Measurements from ENCODE around the gene IGBP1.

The IGBP1 gene

DNA sequence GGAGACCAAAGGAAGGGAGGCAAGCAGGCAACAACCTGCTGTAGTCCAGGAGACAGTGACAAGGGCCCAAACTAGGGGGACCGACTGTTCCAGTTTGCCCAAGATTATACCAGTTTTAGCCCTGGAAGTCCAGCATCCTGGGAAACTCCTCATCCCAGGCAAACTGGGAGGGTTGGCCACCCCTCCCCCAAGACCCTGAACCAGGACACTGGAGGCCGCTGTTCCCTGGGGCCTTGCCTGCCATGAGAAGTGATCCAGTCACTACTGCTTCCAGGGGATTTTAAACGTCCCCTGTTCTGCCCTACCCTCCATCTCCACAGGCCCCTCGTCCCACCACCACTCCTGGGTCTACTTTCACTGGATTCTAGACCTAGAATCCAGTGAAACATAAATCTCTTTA, 39.7 kb downstream of the IGBP1 start:
- ATAC-seq = no peak
- TF ChIP-seq, protein P1, sequence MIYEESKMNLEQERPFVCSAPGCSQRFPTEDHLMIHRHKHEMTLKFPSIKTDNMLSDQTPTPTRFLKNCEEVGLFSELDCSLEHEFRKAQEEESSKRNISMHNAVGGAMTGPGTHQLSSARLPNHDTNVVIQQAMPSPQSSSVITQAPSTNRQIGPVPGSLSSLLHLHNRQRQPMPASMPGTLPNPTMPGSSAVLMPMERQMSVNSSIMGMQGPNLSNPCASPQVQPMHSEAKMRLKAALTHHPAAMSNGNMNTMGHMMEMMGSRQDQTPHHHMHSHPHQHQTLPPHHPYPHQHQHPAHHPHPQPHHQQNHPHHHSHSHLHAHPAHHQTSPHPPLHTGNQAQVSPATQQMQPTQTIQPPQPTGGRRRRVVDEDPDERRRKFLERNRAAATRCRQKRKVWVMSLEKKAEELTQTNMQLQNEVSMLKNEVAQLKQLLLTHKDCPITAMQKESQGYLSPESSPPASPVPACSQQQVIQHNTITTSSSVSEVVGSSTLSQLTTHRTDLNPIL (CRISPR knock-in tag; IDR thresholded peaks at IDR 0.05; ENCODE audit: low read depth) = no peak
- TF ChIP-seq TCF4 (CRISPR knock-in tag; IDR thresholded peaks at IDR 0.05; ENCODE audit: borderline replicate concordance) (no peak), PPARA (CRISPR knock-in tag; IDR thresholded peaks at IDR 0.05; ENCODE audit: borderline replicate concordance) (no peak), TOX (CRISPR knock-in tag; IDR thresholded peaks at IDR 0.05; ENCODE audit: borderline replicate concordance) (no peak), GLIS3 (CRISPR knock-in tag; IDR thresholded peaks at IDR 0.05) (no peak), ESRRG (CRISPR knock-in tag; IDR thresholded peaks at IDR 0.05) (no peak), RARB (CRISPR knock-in tag; IDR thresholded peaks at IDR 0.05) (no peak), CSDC2 (CRISPR knock-in tag; IDR thresholded peaks at IDR 0.05) (no peak), ZFP30 (CRISPR knock-in tag; IDR thresholded peaks at IDR 0.05) (no peak), ZFP3 (CRISPR knock-in tag; IDR thresholded peaks at IDR 0.05) (no peak), ZNF70 (CRISPR knock-in tag; IDR thresholded peaks at IDR 0.05) (no peak), BACH2 (CRISPR knock-in tag; IDR thresholded peaks at IDR 0.05; ENCODE audit: borderline replicate concordance) (no peak), ZC3H10 (CRISPR knock-in tag; IDR thresholded peaks at IDR 0.05) (no peak), ZNF565 (CRISPR knock-in tag; conservative IDR thresholded peaks at IDR 0.05; ENCODE audit: low read depth) (no peak), ZNF8 (CRISPR knock-in tag; IDR thresholded peaks at IDR 0.05) (no peak), ISL1 (CRISPR knock-in tag; IDR thresholded peaks at IDR 0.05) (no peak)
- TF ChIP-seq, protein P2, sequence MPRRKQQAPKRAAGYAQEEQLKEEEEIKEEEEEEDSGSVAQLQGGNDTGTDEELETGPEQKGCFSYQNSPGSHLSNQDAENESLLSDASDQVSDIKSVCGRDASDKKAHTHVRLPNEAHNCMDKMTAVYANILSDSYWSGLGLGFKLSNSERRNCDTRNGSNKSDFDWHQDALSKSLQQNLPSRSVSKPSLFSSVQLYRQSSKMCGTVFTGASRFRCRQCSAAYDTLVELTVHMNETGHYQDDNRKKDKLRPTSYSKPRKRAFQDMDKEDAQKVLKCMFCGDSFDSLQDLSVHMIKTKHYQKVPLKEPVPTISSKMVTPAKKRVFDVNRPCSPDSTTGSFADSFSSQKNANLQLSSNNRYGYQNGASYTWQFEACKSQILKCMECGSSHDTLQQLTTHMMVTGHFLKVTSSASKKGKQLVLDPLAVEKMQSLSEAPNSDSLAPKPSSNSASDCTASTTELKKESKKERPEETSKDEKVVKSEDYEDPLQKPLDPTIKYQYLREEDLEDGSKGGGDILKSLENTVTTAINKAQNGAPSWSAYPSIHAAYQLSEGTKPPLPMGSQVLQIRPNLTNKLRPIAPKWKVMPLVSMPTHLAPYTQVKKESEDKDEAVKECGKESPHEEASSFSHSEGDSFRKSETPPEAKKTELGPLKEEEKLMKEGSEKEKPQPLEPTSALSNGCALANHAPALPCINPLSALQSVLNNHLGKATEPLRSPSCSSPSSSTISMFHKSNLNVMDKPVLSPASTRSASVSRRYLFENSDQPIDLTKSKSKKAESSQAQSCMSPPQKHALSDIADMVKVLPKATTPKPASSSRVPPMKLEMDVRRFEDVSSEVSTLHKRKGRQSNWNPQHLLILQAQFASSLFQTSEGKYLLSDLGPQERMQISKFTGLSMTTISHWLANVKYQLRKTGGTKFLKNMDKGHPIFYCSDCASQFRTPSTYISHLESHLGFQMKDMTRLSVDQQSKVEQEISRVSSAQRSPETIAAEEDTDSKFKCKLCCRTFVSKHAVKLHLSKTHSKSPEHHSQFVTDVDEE (CRISPR knock-in tag; IDR thresholded peaks at IDR 0.05) = no peak
- TF ChIP-seq, protein P3, sequence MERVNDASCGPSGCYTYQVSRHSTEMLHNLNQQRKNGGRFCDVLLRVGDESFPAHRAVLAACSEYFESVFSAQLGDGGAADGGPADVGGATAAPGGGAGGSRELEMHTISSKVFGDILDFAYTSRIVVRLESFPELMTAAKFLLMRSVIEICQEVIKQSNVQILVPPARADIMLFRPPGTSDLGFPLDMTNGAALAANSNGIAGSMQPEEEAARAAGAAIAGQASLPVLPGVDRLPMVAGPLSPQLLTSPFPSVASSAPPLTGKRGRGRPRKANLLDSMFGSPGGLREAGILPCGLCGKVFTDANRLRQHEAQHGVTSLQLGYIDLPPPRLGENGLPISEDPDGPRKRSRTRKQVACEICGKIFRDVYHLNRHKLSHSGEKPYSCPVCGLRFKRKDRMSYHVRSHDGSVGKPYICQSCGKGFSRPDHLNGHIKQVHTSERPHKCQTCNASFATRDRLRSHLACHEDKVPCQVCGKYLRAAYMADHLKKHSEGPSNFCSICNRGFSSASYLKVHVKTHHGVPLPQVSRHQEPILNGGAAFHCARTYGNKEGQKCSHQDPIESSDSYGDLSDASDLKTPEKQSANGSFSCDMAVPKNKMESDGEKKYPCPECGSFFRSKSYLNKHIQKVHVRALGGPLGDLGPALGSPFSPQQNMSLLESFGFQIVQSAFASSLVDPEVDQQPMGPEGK (CRISPR knock-in tag; IDR thresholded peaks at IDR 0.05; ENCODE audit: borderline replicate concordance) = no peak
- TF ChIP-seq, protein P4, sequence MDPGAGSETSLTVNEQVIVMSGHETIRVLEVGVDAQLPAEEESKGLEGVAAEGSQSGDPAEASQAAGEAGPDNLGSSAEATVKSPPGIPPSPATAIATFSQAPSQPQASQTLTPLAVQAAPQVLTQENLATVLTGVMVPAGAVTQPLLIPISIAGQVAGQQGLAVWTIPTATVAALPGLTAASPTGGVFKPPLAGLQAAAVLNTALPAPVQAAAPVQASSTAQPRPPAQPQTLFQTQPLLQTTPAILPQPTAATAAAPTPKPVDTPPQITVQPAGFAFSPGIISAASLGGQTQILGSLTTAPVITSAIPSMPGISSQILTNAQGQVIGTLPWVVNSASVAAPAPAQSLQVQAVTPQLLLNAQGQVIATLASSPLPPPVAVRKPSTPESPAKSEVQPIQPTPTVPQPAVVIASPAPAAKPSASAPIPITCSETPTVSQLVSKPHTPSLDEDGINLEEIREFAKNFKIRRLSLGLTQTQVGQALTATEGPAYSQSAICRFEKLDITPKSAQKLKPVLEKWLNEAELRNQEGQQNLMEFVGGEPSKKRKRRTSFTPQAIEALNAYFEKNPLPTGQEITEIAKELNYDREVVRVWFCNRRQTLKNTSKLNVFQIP (CRISPR knock-in tag; IDR thresholded peaks at IDR 0.05; ENCODE audit: borderline replicate concordance, low read depth) = no peak
- TF ChIP-seq, protein P5, sequence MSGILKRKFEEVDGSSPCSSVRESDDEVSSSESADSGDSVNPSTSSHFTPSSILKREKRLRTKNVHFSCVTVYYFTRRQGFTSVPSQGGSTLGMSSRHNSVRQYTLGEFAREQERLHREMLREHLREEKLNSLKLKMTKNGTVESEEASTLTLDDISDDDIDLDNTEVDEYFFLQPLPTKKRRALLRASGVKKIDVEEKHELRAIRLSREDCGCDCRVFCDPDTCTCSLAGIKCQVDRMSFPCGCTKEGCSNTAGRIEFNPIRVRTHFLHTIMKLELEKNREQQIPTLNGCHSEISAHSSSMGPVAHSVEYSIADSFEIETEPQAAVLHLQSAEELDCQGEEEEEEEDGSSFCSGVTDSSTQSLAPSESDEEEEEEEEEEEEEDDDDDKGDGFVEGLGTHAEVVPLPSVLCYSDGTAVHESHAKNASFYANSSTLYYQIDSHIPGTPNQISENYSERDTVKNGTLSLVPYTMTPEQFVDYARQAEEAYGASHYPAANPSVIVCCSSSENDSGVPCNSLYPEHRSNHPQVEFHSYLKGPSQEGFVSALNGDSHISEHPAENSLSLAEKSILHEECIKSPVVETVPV (CRISPR knock-in tag; IDR thresholded peaks at IDR 0.05) = no peak

DNA sequence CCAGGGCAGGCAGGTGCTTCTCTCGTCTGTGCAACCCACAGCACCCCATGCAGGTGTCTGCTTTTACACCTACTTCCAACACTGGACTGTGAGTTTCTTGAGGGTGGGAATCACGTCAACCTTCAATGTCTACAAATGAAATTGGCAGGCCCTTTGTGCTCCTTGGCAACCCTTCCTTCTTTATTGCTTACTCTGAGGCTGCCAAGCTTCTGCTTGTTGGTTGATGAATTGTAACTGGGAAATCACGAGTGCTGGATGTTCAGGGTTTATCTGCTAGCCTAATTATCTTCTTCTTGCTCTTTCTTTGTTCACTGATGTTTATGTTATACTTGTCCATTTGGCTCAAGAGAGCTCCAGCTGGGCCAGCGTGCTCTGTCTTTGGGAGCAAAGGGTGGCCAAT, 41.5 kb downstream of the IGBP1 start:
- ATAC-seq = no peak; the same call in 2 of the 3 replicates
- no peak for TF ChIP-seq ISL1 (CRISPR knock-in tag; IDR thresholded peaks at IDR 0.05)
- TF ChIP-seq OSR1 (CRISPR knock-in tag; IDR thresholded peaks at IDR 0.05) = no peak
- TF ChIP-seq ZFP30 (CRISPR knock-in tag; IDR thresholded peaks at IDR 0.05) = no peak
- TF ChIP-seq TOX (CRISPR knock-in tag; IDR thresholded peaks at IDR 0.05; ENCODE audit: borderline replicate concordance) = no peak
- TF ChIP-seq, protein P3 (CRISPR knock-in tag; IDR thresholded peaks at IDR 0.05; ENCODE audit: borderline replicate concordance) = no peak
- no peak for TF ChIP-seq RARB (CRISPR knock-in tag; IDR thresholded peaks at IDR 0.05)
- TF ChIP-seq, protein P2 (CRISPR knock-in tag; IDR thresholded peaks at IDR 0.05) = no peak
- TF ChIP-seq ESRRG (CRISPR knock-in tag; IDR thresholded peaks at IDR 0.05) = no peak
- TF ChIP-seq ZFP3 (CRISPR knock-in tag; IDR thresholded peaks at IDR 0.05) = no peak
- TF ChIP-seq PPARA (CRISPR knock-in tag; IDR thresholded peaks at IDR 0.05; ENCODE audit: borderline replicate concordance) = no peak
- TF ChIP-seq, protein P4 (CRISPR knock-in tag; IDR thresholded peaks at IDR 0.05; ENCODE audit: borderline replicate concordance, low read depth) = no peak
- no peak for TF ChIP-seq BACH2 (CRISPR knock-in tag; IDR thresholded peaks at IDR 0.05; ENCODE audit: borderline replicate concordance)
- no peak for TF ChIP-seq SNAI2 (CRISPR knock-in tag; IDR thresholded peaks at IDR 0.05)

All from SK-N-SH treated with all-trans-retinoic acid at 6 μM for 48 hours (cell line).